ENCODE measurements around the gene STRN4.

Gene STRN4

GRCh38 chr19:46730595-46730994, 15.7 kb downstream of the STRN4 start:
- in situ Hi-C loops (cut with MboI; ENCODE audit: low pct_unique_long_range_greater_than_20kb, low sequenced_read_pairs), result no loop called here

DNA sequence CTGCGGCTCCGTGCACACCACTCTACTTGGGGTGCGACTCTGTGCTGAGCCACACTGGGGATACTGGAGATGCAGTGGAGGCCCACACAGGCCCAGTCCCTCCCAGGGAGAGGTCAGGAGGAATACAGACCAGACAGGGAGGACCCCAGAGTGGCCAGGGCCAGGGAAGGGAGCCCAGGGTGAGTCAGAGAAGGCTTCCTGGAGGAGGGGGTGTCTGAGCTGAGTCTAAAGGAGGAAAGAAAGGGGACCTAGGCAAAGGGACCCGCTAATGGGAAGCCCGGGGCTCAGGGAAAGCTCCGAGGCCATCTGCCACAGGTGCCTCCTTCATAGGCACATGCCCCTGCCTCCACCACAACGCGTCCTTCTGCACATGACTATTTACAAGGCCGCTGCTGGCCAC, 16.1 kb downstream of the STRN4 start:
- DNase-seq, result no peak
- in situ Hi-C loops (cut with MboI; ENCODE audit: low pct_unique_long_range_greater_than_20kb, low sequenced_read_pairs), result no loop called here

More at GRCh38 chr19:46730595-46730994, 15.7 kb downstream of the STRN4 start:
- no peak for DNase-seq

DNA sequence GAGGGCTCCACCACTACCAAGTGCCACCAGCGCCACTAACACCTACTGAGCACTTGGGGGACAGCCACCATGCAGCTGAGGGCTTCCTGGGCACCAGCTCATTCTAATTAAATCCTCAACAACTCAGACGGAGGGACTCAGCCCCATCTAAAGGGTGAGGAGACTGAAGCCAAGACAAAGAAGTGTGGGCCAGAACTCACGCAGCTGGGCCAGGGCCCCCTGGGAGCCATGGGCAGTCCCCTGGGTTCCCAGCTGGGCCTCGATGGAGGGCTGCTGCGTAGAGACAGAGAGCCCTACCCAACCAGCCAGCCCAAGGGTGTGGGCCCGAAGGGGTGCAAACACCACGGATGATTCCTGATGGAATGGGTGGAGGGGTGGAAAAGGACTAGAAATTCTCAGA, 16.6 kb downstream of the STRN4 start:
- DNase-seq, result no peak
- in situ Hi-C loops (cut with MboI; ENCODE audit: low pct_unique_long_range_greater_than_20kb, low sequenced_read_pairs), result no loop called here

- in situ Hi-C loops (cut with MboI; ENCODE audit: low pct_unique_long_range_greater_than_20kb, low sequenced_read_pairs), result no loop called here
- DNase-seq, result peak; percentile 64
Observed at GRCh38 chr19:46728693-46729339, 17.4 kb downstream of the STRN4 start.

- in situ Hi-C loops (cut with MboI; ENCODE audit: low pct_unique_long_range_greater_than_20kb, low sequenced_read_pairs), result no loop called here
Observed at GRCh38 chr19:46728208-46728607, 18.0 kb downstream of the STRN4 start.

GRCh38 chr19:46727757-46728156, 18.5 kb downstream of the STRN4 start:
- DNase-seq, result no peak
- in situ Hi-C loops (cut with MboI; ENCODE audit: low pct_unique_long_range_greater_than_20kb, low sequenced_read_pairs), result no loop called here

More at GRCh38 chr19:46728208-46728607, 18.0 kb downstream of the STRN4 start:
- no peak for DNase-seq

DNA sequence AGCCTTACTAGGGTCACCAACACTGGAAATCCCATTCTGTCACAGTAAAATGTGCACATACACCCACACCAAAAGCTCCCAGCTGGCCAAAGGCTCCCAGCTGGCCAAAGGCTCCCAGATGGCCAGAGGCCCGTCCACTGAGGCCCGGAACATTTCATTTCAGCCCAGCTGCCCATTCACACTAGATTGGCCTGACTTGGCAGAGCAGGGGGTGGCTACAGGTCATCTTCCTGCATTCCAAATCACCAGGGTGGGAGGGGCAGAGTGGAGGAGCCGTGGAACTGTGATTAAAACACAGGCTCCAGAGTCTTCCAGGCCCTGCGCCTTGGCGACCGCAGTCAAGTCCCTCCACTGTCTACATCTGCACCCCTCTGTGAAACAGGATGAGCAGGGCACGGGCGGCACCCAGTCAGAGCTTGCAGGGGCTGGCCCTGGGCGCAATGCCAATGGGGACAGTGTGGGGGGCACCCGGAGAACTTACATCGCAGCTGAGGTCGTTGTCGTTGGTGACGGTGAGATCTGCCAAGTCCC, 19.2 kb downstream of the STRN4 start:
- in situ Hi-C loops (cut with MboI; ENCODE audit: low pct_unique_long_range_greater_than_20kb, low sequenced_read_pairs), result no loop called here
- no peak for DNase-seq

GRCh38 chr19:46726551-46726950, 19.7 kb downstream of the STRN4 start:
- no peak for DNase-seq
- in situ Hi-C loops (cut with MboI; ENCODE audit: low pct_unique_long_range_greater_than_20kb, low sequenced_read_pairs), result no loop called here

DNA sequence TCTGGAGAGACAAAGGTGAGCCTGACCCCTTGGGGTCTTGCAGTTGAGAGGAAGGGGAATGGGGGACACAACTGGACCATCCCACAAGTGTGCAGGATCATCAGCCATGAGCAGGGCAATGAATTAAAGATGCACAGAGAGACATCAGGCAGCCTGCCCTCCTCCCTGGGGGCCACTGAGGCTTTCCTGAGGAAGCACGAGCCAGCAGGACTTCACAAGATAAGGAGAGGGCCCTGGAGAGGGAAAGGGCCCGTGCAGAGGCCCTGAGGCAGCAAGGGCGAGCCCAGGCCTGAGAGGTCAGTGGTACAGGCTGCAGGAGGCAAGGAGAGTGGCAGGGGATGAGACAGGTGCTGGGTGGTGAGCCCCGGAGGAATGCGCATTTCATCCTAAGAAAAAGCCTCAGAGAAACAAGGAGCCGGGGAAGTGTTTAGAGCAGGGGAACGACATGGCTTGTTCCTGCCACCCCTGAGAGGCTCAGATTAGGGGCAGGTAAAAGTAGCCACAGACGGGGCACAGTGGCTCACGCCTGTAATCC, 20.3 kb downstream of the STRN4 start:
- no peak for DNase-seq
- in situ Hi-C loops (cut with MboI; ENCODE audit: low pct_unique_long_range_greater_than_20kb, low sequenced_read_pairs), result no loop called here

GRCh38 chr19:46725036-46725820, 21.0 kb downstream of the STRN4 start:
- no peak for DNase-seq
- in situ Hi-C loops (cut with MboI; ENCODE audit: low pct_unique_long_range_greater_than_20kb, low sequenced_read_pairs), result no loop called here

- in situ Hi-C loops (cut with MboI; ENCODE audit: low pct_unique_long_range_greater_than_20kb, low sequenced_read_pairs), result no loop called here
- DNase-seq, result no peak
Observed at GRCh38 chr19:46724468-46724867, 21.8 kb downstream of the STRN4 start.

DNA sequence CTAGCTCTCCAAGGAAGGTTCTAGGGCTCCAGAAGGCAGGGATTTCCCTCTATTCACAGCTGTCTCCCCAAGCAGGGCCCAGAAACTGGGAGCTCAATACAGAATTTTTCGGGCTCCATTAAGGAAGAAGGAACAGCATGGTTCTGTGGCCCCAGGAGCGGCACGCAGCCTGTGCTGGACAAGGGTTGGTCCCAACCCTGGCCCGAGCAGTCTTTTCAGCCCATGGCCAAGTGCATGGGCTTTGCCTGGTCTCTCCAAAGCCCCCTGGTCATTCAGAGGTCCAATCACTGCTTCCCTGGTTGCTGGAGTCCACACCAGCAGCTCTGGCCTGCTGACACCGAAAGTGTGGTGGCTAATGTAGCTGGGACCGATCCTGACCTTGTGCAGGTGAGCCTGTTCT, 22.8 kb downstream of the STRN4 start:
- DNase-seq, result no peak
- in situ Hi-C loops (cut with MboI; ENCODE audit: low pct_unique_long_range_greater_than_20kb, low sequenced_read_pairs), result no loop called here

GRCh38 chr19:46723023-46723461, 23.2 kb downstream of the STRN4 start:
- in situ Hi-C loops (cut with MboI; ENCODE audit: low pct_unique_long_range_greater_than_20kb, low sequenced_read_pairs), result no loop called here
- no peak for DNase-seq

DNA sequence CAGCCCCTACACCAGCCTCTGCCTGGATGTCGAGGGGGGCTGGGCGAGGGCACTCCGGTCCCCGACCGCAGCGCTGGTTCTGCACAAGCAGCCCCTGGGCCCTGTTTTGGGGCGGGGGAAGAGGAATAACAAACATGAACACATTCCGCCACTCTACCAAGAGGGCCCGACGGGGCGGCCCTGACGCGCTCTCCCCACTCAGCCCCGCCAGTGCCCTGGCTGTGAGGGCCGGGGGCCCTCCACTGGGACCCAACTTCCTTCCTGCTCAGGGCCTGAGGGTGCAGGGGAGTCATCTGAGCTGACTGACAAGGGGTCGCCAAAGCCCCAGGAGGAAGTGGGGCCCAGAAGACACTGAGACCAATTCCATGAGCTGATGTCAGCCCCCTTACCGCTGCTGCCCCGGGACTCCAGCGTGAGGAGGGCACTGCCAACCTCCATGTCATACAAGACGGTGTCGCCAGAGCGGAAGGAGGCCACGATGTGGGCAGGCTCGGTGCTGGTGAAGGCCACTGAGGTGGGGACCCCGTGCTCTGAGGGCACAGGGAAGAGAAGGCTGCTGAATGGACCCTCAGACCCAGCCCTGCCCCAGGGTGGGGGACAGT, 23.7 kb downstream of the STRN4 start:
- DNase-seq, result no peak
- in situ Hi-C loops (cut with MboI; ENCODE audit: low pct_unique_long_range_greater_than_20kb, low sequenced_read_pairs), result no loop called here

- in situ Hi-C loops (cut with MboI; ENCODE audit: low pct_unique_long_range_greater_than_20kb, low sequenced_read_pairs), result no loop called here
- no peak for DNase-seq
Observed at GRCh38 chr19:46722004-46722380, 24.3 kb downstream of the STRN4 start.

- in situ Hi-C loops (cut with MboI; ENCODE audit: low pct_unique_long_range_greater_than_20kb, low sequenced_read_pairs), result no loop called here
- DNase-seq, result no peak
Observed at GRCh38 chr19:46721269-46722003, 24.8 kb downstream of the STRN4 start.

DNA sequence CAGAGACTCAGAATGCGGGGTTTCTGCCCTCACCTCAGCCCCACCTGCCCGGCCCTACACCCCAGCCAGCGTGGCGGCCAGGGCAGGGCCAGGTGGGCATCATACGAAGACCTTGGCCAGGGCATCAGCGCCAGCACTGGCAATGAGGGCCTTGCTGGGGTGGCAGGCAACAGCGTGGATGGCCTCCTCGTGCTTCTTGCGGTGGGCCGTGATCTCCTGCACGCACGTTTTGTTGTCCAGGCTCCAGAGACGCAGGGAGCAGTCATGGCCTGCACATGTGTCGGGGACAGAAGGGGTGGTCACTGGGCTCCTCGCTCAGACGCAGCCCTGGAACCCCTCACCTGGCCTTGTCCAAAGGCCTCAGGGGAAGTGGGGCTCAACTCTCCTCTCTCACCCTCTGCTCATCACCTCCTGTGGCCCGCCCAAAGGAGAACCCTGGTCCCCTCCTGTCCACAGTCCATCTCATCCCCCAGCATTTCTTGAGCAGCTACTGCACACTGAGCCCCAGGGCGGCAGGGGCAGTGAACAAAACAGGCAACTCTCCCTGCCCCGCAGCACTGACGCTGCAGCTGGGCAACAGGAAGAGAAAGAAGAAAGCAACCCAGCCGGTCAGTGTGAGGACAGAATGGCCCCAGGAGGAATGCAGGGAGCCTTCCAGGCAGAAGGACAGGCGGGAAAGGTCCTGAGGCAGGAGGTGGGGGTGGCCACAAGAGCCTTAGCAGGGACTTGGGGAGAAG, 25.6 kb downstream of the STRN4 start:
- DNase-seq, result no peak
- in situ Hi-C loops (cut with MboI; ENCODE audit: low pct_unique_long_range_greater_than_20kb, low sequenced_read_pairs), result no loop called here

- no peak for DNase-seq
- in situ Hi-C loops (cut with MboI; ENCODE audit: low pct_unique_long_range_greater_than_20kb, low sequenced_read_pairs), result no loop called here
Observed at GRCh38 chr19:46719629-46720502, 26.4 kb downstream of the STRN4 start.

Measured in KBM-7 (cell line).